Retina (tissue), 1 donor: ENCODE data around the gene FHAD1.

Experiments
- DNase-seq: peaks from one replicate; pipeline ENCODE4 v3.0.0-alpha.2; 2016

FHAD1 gene

DNA sequence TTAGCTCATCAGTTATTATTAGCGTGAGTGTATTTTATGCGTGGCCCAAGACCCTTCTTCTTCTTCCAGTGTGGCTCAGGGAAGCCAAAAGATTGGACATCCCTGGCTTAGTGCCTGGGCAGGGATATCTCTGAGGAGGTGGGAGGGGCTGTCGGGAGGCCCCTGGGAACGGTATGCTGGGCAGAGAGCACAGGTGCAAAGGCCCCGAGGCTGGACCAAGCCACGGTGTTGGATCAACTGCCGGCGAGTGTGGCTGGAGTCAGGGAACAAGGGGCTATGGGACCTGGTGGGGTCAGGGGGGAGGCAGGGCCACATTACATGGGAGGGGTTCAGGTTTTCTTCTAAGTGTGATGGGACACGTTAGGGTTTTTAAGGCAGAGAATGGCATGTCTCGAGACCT is 62.7 kb downstream of the FHAD1 start:
- no peak for DNase-seq

DNA sequence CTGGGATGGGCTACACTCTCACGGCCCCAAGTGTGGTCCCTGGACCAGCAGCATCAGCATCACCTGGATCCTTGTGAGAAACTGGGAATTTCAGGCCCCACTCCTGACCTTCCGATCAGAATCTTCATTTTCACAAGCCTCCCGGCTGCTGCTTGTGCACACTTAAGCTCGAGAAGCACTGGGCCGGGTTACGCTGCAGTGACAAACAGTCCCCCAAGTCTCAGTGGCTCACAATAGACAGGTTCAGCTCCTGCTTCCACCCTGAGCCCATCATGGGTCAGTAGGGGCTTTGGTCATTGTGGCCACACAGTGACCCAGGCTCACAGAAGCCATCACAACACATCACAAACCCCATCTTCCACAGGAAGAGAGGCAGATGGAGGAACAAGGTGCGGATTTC is 63.5 kb downstream of the FHAD1 start:
- no peak for DNase-seq

DNA sequence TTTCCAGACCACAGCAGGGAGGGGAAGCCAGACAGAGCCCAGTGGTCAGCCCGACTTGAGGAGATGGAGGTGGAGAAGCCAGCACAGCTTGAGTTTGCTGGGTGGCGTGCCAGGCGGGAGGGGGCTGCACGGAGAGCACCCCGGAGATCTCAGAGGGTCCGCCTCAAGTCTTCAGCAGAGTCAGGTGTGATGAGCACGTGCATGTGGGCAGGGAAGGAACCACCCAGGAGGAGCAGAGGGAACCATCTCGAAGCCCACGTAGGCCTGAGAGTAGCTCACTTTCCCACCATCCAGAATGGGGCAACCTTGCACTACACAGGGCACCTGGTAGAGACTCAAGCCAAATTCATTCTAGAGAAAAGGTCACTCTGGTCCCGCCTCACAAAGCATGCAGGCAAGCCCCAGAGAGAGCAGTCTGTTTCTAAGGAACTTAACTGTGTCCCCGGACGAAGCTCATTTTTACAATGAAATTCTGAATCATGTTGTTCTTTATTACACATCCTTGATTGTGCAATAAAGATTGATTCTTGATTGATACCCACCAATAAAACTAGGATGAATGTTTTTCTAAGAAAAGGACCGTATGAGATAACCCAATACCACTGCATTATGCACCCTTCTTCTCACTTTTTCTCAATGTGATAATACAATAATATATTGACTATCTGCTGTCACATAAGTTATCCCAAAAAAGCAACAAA is 64.2 kb downstream of the FHAD1 start:
- no peak for DNase-seq

DNA sequence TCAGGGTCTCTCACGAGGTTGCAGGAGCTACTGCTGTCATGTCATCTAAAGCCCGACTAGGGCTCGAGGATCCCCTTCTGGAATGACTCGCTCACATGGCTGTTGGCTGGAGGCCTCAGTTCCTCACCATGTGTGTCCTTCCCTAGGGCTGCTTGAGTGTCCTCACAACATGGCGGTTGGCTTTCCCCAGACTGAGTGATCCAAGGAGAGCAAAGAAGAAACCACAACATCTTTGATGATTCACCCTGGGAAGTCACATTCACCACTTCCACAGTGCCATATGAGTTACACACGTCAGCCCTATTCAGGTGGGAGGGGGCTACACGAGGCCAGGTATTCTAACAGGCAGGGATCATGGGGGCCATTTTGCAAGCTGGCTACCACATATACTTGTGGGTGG is 64.9 kb downstream of the FHAD1 start:
- no peak for DNase-seq

DNA sequence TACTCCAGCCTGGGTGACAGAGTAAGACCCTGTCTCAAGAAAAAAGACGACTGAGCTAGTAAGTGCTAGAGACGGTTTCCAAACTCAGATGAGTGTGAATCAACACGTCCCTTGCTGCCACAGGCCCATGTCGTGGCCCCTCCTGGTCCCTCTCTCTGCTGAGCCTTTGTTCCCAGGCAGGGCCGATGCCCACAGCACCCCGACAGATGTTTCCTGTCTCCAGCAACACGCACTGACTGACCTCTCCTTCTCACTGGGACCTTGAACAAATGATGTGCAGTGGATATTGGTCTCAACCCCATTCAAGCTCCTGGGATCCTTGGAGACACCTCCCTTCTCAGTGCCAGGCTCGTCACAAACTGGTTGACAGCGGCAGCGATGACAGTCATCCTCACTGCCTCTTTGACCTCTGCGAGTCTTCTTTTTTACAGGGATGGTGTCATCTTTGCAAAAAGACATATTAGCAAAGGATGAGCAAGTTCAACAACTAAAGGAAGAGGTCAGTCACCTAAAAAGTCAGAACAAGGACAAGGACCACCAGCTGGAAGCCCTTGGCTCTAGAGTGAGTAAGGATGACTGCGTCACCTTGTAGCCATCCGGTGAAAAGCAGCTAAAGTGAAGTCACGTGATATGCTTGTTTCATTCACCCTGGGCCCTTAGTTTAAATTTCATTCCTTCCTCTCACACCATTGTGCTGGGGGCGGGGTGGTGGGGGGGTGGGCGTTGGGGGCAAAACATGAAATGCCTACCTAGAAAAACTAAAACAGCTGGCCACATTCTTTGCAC is 65.8 kb downstream of the FHAD1 start:
- no peak for DNase-seq

DNA sequence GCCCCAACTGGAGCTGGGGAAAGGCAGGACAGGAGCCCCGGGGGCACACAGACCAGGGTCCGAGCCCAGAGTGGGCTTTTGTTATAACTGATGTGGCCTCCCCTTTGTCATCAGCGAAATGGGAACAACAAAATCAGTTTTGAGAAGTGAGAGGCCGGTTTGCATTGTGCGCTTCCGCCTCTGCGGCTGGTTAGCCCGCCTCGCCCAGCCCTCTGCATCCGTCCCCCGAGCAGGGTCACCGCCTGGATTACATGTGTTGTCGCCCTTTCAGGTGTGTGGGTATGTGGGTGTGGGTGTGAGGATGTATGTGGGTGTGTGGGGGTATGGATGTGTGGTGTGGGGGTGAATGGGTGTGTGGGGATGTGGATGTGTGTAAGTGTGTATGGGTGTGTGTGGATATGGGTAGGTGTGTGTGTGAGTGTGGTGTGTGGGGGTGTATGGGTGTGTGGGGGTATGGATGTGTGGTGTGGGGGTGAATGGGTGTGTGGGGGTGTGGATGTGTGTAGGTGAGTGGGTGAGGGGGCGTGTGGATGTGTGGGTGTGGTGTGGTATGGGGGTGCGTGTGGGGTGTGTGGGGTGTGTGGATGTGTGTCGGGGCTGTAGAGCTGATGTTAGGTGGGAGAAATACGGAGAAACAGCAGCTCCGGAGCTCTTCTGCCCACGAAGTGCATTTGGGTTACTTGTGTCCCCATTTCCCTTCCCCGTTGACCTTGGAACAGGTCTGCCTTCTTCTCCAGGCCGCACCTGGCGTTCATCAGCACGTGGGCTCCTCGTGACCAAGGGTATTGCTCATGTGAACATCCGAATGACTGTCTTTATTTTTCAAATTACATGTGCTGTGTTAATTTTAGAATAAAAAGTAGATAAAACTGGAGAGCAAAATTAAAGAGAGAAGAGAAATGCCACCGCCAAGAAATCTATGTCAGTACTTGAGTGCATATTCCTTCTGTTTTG is 67.6 kb downstream of the FHAD1 start:
- DNase-seq, result no peak

DNA sequence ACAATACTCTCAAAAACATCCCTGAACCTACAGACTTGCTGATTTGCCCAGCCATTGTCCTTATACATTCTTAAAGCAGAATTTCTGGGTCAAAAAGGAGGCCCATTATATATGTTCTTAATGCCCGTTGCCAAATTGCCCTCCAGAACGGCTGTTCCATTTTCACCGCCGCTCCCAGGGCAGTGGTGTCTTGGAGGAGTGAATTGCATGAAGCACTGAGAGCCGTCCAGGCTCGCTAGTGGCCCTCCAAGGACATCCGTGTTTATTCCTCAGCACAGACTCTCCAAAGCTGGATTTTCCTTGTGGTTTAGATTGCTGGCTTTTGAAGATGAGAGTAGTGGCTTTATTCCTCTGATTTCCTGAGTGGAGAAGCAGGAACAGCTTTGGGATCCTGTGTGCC is 68.8 kb downstream of the FHAD1 start:
- no peak for DNase-seq

DNA sequence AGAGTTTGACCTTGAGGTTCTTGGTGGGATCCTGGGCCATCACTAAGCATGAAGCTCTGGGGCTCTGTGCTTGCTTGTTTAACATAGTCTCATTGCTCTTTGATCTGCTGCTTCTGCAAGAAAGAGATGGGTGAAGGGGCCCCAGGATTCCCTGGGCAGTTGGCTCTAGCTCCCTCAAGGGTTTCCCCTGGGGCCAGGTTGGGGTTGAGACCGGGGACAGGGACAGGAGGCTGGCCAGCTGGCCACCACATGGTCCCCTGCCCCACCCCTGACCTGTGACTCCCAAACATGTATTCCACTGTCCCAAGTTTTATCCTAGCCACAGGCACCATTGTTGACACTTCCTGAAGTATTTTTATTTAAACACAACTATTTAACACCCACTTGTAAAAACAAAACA is 69.5 kb downstream of the FHAD1 start:
- DNase-seq, result no peak

DNA sequence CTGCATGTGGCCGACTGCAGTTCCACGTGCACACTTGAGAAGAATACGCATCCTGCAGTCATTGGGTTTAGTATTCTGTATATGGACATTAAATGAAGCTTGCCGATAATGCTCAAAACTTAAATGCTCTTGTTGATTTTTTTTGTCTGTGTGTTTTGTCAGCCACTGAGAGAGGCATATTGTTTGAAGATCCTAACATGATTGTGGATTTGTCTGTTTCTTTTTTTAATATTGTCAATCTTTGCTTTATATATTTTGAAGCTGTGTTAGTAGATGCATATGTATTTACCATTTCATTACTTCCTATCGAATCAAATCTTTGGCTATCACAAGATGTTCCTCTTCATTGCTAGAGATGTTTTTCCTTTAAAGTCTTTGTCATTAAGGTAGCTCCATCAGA is 73.2 kb downstream of the FHAD1 start:
- no peak for DNase-seq

DNA sequence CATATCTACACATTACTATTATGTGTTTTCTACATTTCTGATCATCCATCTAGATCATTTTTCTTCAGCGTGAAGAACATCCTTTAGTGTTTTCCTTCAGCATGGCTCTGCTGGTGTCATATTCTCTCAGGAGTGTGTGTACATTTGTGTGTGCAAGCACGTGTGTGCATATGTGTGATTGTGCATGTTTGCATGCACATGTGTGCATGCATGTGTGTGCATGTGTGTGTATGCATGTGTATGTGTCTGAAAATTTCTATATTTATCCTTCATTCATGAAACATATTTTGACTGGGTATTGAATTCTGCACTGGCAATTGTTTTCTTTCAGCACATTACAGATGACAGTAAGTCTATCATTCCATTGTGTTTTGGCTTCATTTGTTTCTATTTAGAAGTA is 74.6 kb downstream of the FHAD1 start:
- DNase-seq, result no peak

DNA sequence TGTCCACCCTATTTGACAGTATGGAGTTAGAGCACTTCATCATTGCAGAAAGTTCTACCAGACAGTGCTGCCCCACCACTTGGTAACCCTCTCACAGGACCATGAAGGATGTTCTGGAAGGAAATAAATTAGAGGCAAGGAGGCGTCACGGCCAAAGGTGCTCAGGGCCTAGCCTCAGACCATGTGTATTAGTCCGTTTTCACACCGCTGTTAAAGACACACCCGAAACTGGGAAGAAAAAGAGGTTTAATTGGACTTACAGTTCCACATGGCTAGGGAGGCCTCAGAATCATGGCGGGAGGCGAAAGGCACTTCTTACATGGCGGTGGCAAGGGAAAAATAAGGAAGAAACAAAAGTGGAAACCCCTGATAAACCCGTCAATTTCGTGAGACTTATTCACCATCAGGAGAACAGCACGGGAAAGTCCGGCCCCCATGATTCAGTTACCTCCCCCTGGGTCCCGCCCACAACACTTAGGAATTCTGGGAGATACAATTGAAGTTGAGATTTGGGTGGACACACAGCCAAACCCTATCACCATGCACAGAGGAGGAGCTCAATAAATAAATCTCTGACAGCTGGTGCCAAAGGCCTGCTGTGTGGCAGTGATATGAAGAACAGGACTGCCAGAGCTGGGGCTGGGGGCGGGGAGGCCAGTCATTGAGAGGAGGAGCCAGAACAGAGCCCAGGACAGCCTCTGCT is 75.8 kb downstream of the FHAD1 start:
- no peak for DNase-seq

DNA sequence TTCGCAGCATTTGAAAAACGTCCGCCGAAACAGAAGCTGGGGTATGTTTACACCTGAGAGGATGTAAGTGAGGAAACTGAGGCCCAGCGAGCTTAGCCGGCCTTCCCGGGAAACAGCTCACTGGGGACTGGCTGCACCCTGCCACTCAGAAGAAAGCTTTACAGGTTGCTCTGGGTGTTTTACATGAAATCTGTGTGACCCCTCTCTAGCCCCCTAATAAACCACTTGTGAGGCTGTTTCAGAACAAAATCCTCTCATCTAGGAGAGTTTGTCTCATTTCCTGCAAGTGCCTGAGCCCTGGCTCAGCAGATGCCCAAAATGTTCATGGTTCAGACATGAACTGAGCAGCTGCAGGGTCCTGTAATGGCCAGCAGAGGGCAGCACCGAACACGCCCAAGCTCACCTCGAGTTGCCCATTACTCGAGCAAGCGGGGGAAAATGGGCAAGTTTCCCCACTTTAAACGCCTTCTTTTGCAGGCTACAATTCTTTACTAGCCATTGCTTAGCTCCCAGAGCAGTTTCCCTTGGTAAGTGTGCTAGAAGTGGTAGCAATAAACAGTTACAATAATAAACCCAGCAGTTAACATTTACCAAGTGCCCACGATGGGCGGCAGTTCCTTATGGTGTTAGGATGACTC is 76.4 kb downstream of the FHAD1 start:
- peak; percentile 91 for DNase-seq

DNA sequence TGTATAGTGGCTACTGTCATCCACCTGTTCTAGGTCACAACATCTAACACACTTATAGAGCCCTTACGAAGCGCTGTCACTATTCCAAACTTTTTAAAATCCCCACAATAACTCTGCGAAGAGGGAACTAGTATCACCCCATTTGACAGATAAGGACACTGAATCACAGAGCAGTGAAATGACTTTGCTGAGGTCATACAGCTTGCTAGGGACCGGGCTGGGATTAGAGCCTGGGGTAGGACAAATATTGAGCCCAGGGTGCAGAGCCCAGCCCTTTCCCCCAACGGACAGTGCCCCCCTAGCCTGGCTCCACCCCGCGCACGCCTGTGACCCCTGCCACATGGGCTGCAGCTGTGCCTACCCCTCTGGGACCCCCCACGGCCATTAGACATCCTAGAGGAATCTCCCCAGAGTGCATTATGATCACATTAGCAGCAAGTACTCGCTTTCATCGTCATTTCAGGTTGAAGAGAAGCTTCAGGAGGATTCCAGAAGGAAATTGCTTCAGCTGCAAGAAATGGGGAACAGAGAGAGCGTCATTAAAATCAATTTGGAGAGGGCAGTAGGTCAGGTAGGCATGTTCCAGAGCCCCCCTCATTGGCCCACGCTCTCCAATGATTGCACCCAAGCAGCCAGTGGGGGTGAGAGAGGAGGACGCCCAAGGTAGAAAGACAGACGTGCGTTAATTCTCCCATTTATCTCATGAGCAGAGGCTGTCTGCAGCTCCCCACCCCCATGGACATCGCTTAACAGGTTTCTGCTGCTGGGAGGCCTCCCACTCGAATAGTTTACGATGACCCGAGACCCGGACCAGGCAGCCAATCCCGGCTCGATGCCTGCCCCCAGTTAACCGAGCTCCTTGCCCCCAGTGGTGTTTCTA is 77.2 kb downstream of the FHAD1 start:
- peak; percentile 57 for DNase-seq

DNA sequence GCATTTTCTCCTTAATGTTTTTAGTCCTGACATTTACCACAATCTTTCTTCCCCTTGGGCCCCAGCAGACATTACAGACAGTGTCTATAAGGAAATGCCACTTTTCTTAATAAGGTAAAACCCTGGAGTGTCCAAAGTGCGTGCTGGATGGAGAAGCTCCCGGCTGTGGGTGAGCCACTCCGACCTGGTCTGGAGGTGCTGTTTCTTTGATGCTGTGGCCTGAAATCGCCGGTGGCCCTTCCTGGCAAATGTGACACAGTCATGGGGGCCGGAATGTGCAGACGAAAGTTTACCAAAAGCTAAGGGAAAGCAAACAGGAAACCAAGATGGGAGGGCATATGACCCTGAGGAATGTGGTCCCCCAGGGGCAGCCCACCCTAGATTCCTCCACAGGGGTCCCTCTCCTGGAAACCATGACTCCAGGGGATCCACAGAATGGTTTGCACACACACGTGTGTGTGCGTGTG is 77.9 kb downstream of the FHAD1 start:
- DNase-seq, result no peak

DNA sequence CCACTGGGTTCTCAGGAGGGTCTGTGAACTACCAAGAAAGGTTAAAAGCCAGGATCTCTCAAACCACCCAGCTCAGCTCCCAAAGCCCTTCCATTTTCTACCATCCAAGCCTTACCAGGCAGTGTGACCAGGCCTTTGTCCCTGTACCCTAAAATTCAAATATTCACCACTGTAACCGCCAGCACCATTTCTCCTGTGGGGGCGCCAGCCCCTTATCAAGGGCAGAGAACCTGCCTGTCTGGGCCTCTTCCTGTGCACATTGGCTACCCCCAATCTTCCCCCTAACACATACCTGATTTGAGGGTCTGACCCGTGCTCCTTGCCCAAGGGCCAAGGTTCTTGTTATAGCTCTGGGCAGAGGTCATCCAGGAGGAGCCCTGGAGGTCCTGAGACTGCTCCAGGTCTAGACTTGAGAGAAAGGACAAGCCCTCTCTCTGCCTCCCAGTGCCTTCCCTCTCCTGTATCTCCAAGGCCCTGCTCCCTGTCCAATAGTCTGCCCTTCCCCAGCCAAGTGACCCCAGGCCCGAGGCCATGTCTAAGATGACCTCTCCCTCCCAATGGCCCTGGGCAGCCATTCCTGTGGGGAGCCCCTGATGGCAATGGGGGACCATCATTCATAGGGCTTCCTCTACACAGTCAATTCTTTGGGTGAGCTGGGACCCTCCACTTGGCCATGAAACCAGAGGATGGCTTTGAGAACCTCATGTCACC is 78.5 kb downstream of the FHAD1 start:
- no peak for DNase-seq

DNA sequence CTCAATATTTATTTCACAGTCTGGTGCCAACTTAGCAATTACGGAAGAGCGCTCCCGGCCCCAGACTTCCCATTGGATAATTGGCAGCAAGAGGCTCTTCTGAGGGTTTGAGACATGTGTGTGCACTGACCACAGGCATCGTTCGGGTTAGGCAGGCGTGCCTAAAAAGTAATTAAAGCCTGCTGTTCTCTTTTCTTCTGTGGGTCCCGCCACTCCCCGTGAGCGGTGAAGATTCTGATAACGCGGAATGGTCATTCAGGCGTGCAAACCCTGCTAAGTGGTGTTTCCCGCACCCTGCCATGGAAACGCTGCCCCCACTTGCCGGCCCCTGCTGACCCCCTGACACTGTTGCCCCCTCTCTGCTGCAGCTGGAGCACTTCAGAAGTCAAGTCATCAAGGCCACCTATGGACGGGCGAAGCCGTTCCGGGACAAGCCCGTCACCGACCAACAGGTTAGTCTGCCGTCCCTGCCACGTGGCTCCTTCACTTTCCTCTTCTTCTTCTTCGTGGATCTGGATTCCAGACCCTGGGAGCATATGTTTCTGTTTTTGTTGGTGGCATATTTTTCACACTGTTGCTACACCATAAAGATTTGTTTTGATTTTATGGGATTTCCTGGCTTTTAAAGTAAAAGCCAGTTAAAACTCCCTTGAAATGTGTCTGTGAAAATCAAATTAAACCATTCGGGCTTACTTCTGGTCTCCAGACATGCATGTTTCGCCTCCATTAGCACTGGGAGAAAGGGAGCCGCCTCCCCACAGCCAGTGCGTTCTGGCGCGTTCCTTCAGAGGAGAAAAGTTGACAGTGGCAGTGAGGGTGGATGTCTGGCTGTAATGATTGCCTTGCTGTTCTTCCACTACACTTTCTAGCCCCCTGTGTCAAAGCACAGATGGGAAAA is 79.9 kb downstream of the FHAD1 start:
- DNase-seq, result peak; percentile 84

DNA sequence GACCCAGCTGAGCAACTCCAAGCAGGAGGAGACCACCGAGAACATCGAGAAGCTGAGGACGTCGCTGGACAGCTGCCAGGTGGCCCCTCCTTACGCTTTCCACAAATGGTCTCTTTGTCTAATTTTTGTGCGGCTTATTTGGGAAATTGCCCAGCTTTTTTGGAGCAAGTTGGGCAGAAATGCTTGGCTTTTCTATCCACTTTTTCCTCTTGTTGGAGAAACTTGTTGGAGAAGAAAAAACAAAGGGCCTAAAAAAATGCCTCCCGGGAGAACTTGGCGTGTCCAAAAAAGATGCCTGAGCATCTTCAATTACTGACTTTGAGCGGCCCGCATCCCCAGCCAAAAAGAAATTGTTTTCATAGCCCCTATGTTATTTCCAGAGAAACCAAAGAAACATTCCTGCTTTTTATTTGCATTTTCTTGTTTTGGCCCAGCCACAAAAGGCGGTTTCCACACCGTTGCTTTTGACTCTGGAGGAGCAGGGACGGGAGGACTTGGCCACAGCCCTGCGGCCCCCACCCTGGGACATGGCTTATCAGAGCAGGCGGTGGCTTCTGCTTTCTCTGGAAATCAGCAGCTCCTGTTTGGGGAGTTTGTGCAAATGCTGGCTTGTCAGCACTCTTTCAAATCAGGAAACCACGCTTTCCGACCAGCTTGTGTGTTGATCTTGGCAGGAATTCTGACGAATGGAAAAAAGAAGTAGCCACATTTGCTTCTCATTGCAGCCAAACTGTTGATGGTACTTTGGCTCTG is 81.5 kb downstream of the FHAD1 start:
- DNase-seq, result no peak

DNA sequence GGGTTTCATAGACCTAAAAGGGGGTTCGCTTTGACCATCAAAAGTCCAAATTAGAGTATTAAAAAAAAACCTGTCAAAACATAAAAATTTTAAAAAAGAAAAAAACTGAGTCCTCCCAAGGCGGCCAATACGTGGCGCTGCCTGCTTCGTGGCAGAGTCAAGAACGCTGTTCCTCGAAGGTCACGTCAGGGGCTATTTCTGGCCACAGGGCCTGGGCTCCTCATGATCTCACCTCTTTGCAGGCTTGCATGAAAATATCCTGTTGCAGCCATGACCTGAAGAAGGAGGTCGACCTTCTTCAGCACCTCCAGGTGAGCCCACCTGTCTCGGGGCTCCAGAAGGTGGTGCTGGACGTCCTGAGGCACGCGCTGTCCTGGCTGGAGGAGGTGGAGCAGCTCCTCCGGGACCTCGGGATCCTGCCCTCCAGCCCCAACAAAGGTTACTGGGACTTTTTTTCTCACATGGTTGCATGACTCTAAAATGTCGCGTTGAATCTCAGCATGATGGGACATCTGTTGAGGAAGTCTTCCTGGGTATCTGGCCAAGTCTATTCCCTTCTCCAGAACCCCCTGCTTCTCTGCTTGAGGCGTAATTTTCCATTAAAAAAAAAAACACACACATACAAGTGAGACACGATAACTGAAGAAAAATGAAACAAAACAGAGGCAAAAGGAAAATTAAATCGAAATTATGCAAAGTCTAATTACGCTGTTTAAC is 82.2 kb downstream of the FHAD1 start:
- no peak for DNase-seq
